NT2/D1 (cell line): ENCODE measurements around the gene MAPK7.

Experiments used
- SUZ12 ChIP-seq: IDR thresholded peaks from 2 replicates; pipeline ENCODE4 v1.6.1; 2011; ENCODE audit not compliant: insufficient read length, insufficient read depth; ENCODE audit errors: extremely low read depth
- YY1 ChIP-seq: IDR thresholded peaks from 2 replicates; pipeline ENCODE4 v1.6.1; 2011; ENCODE audit not compliant: insufficient read length, insufficient read depth
- ZNF274 ChIP-seq: IDR thresholded peaks from 2 replicates; pipeline ENCODE4 v1.6.1; 2011; ENCODE audit warnings: mild to moderate bottlenecking, low read depth, low read length

GRCh38 chr17:19381741-19382444, 3.6 kb downstream of the MAPK7 start:
- TF ChIP-seq YY1 (no peak), ZNF274 (no peak), SUZ12 (no peak)
